T follicular helper cell (primary cell): ENCODE data around the gene APOBEC3C.
"Not testable (repeated sequence)": the region's sequence is repeated elsewhere in the genome, so short reads cannot be mapped to it uniquely, and the experiment has no call there.

Source experiments
- DNase-seq: peaks from one replicate; pipeline ENCODE4 v3.0.0-alpha.2; 2020; ENCODE audit warnings: low read depth

The APOBEC3C gene

DNA sequence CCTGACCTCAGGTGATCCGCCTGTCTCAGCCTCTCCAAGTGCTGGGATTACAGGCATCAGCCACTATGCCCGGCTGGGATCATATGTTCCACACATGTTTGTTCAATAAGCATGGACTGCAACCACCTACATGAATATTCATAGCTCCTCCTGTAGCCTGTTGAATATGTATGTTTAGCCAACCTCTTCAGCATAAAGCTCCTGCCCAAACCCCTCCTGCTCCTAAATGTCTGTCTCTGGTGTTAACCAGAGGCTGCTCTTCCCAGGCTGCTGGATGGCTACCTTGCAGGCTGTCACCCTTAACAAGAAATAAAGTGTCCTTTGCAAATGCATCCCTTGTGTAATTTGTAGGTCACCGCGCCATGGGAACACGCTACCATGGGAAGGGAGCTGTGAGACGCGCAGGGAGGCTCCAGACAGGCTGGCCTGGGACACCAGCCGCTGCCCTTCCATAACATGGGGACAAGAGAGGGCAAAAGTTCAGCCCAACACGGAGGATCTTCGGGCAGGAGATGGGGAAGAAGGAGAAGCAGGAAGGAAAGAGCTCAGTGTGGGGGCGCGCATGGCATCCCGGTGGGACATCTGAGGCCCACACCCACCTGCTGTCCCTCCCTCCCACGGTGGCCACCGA lies 6.1 kb downstream of the APOBEC3C start:
- DNase-seq: not testable (repeated sequence)

DNA sequence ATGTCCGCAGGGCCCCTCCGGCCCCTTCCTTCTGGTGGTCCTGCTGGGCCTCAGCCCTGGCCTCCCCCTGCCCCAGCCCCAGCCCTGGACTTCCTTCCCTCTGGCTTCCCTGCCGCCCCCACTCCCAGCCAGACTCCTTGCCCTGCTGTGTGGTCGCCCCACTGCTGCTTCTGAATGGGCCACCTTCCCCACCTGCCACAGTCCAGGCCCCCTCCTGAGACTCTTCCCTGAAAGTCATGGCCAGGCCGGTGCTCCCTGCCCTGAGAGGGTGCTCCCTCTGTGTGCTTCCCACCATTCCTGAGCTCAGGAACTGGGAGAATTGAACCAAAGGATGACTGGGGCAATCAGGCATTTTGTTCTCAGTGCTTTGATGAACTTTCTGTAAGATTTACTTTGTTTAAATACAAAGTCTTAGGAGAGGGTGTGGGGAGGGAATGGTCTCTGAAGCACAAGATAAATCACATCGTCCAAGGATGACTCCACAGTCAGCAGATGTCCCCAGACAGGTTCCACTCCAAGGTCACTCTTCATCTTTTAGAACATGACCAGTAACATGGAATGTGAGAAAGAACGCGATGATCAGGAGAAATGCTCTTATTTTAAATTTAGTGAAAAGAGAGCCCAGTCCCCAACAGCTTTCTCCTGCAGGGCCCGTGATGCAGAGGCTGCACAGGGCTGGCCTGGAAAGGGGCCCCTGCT lies 7.6 kb downstream of the APOBEC3C start:
- no peak for DNase-seq

DNA sequence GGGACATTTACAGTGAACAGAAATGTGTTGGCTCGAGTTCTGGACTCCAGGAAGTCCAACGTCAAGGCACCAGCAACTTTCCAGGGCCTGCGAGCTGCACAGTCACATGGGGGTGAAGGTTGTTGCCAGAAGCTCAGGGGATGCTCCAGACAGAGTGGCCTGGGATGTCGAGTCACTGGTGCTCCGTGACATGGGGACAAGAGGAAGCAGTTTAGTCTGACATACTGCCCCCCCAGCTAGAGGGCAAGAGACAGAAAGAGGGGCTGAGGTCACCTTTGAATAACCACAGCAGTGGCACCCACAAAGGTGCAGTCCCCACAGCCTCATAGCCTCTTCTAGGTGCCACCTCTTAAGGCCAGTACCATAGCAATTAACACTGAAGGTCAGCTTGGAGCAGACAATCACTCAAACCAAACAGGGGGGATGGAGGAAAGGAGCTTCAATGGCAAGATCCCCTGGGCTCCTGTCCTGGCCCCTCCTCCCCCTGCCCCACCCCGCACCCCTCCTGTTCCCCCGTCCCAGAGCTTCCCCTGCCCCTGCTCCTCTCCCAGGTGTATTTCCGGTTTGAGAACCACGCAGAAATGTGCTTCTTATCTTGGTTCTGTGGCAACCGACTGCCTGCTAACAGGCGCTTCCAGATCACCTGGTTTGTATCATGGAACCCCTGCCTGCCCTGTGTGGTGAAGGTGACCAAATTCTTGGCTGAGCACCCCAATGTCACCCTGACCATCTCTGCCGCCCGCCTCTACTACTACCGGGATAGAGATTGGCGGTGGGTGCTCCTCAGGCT lies 10.7 kb downstream of the APOBEC3C start:
- DNase-seq: no peak

DNA sequence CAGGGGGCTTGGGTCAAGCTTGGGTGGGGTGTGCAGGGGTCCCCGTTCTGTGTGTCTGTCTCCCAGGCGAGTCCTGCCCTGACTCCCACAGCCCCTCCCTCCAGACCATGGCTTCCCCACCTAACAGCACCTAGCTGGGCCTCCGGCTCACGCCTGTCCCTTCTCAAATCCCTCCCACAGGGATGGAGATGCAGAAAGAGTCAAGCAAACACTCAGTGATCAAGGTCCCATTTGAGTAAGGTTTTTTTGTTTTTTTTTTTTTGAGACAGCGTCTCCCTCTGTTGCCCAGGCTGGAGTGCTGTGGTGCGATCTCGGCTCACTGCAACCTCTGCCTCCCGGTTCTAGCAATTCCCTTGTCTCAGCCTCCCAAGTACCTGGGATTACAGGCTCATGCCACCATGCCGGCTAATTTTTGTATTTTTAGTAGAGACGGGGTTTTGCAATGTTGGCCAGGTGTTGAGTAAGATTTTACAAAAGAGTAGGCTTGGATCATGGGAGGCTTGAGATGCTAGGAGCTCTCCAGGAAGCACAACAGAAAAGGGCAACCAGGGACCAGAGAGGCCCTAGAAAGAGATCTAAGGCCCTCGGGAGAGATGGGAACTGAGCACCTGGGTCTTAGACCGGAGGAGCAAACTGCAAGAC lies 12.6 kb downstream of the APOBEC3C start:
- no peak for DNase-seq

DNA sequence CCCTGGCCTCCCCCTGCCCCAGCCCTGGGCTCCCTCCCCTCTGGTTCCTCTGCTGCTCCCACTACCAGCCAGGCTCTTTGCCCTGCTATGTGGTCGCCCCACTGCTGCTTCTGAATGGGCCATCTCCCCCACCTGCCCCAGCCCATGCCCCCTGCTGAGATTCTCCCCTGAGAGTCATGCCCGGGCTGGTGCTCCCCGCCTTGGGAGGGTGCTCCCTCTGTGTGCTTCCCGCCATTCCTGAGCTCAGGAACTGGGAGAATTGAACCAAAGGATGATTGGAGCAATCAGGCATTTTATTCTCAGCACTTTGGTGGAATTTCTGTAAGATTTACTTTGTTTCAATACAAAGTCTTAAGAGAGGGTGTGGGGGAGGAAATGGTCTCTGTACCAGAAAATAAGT lies 13.7 kb downstream of the APOBEC3C start:
- no peak for DNase-seq

DNA sequence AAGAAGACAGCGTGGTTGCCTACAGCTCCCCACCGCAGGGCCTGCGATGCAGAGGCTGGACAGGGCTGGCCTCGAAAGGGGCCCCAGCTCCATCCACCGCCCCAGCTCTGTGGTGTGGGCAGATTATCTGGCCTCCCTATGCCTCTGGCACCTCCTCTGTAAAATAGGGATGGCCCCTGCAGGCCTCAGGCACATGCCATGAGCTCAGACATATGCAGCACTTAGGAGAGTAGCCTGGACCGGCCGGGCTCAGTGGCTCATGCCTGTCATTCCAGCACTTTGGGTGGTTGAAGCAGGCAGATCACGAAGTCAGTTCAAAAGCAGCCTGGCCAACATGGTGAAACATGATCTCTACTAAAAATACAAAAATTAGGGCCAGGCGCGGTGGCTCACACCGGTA lies 14.2 kb downstream of the APOBEC3C start:
- DNase-seq: no peak

DNA sequence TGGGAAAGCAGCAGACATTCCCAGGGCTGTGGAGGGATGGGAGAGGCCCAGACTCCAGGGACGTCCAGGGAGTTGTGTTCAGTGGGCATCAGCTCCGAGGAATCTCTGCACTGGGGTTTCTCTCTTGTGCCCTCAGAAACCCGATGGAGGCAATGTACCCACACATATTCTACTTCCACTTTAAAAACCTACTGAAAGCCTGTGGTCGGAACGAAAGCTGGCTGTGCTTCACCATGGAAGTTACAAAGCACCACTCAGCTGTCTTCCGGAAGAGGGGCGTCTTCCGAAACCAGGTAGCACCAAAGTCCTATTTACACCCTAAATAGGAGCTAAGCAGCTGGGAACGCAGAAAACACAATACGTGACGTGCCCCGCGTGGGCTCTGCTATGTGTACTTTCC lies 15.2 kb downstream of the APOBEC3C start:
- DNase-seq: no peak

DNA sequence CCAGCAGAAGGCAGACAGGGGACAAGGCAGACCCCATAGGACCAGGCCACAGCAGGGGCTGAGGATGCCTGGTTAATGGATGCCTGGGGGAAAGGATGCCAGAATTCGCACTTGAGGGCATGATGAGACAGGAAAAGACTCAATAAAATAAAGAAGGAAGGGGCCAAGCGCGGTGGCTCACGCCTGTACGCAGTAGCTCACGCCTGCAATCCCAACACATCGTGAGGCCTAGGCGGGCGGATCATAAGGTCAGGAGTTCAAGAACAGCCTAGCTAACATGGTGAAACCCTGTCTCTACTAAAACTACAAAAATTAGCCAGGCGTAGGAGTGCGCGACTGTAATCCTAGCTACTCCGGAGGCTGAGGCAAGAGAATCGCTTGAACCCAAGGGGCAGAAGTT lies 16.6 kb downstream of the APOBEC3C start:
- no peak for DNase-seq

DNA sequence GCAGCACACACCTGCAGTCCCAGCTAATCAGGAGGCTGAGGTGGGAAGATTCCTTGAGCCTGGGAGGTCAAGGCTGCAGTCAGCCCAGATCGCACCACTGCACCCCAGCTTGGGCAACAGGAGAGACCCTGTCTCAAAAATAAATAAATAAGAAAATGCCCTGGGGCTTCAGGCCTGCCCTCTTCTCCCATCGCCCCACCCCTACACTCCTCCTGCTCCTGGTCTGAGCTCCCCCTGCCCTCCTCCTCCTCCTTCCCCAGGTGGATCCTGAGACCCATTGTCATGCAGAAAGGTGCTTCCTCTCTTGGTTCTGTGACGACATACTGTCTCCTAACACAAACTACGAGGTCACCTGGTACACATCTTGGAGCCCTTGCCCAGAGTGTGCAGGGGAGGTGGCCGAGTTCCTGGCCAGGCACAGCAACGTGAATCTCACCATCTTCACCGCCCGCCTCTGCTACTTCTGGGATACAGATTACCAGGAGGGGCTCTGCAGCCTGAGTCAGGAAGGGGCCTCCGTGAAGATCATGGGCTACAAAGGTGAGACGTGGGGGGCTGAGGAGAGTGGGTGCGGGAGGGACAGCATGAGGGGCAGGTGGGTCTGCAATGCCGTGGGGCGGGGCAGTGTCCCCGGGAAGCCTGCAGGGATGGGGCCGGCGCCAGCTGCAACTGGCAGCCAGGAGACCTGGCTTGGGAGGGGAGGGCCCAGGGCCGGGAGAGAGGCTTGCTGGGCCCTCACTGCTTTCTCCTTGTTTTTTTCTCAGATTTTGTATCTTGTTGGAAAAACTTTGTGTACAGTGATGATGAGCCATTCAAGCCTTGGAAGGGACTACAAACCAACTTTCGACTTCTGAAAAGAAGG lies 17.6 kb downstream of the APOBEC3C start:
- not testable (repeated sequence) for DNase-seq

DNA sequence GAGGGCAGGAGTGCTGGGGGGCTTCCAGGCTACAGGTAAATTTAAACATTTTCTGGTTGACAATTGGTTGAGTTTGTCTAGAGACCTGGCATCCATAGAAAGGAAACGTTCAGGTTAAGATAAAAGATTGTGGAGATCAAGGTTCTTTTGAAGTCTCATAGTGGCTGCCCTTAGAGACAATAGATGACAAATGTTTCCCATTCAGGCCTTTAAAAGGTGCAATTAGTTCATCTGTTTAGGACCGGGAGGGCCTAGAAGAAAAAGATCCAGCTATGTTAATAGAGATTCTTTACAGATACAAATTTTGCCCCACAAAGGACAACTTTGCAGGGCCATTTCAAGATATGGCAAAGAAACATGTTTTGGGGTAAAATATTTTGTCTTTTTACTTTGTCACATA lies 23.0 kb downstream of the APOBEC3C start:
- not testable (repeated sequence) for DNase-seq

DNA sequence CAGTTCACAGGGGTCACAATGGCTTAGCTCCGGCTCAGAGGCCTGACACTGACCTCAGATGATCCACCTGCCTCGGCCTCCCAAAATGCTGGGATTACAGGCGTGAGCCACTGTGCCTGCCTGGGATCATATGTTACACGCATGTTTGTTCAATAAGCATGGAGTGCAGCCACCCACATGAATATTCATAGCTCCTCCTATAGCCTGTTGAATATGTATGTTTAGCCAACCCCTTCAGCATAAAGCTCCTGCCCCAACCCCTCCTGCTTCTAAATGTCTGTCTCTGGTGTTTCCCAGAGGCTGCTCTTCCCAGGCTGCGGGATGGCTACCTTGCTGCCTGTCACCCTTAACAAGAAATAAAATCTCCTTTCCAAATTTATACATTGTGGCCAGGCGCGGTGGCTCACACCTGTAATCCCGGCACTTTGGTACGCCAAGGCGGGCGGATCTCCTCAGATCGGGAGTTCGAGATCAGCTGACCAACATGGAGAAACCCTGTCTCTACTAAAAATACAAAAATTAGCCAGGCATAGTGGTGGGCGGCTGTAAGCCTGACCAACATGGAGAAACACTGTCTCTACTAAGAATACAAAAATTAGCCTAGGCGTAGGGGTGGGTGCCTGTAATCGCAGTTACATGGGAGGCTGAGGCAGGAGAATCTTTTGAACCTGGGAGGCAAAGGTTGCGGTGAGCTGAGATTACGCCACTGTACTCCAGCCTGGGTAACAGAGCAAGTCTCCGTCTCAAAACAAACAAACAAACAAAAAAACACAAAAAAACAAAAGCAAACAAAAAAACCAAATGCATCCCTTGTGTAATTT lies 25.5 kb downstream of the APOBEC3C start:
- no peak for DNase-seq

DNA sequence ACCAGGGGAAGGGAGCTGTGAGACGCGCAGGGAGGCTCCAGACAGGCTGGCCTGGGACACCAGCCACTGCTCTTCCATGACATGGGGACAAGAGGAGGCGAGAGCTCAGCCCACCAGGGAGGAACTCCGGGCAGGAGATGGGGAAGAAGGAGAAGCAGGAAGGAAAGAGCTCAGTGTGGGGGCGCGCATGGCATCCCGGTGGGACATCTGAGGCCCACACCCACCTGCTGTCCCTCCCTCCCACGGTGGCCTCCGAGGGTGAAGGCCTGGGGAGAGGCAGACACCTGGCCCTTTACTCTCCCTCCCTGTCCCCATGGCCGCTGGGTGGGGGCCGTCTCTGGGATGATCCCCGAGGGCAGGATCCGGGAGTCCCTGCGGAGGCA lies 26.1 kb downstream of the APOBEC3C start:
- not testable (repeated sequence) for DNase-seq

DNA sequence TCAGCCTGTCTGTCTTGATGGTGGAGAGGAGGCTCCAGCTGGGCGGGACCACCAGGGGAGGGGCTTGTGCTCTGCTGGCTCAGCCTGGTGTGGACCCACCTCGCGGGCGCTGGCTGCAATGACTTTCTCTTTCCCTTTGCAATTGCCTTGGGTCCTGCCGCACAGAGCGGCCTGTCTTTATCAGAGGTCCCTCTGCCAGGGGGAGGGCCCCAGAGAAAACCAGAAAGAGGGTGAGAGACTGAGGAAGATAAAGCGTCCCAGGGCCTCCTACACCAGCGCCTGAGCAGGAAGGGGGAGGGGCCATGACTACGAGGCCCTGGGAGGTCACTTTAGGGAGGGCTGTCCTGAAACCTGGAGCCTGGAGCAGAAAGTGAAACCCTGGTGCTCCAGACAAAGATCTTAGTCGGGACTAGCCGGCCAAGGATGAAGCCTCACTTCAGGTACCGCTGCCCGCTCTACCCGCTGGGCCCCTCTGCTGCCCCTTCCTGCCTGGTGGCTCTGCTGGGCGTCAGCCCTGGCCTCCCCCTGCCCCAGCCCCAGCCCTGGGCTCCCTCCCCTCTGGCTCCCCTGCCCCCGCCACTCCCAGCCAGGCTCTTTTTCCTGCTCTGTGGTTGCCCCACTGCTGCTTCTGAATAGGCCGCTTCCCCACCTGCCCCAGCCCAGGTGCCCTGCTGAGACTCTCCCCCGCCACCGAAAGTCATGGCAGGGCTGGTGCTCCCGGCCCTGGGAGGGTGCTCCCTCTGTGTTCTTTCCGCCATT lies 26.7 kb downstream of the APOBEC3C start, which contains the start of gene APOBEC3F:
TSS of gene APOBEC3F (plus strand) at position 327 of the 759 bp plus-strand sequence. CDS start at position 424, 97 bp downstream.
- DNase-seq: peak; percentile 36

DNA sequence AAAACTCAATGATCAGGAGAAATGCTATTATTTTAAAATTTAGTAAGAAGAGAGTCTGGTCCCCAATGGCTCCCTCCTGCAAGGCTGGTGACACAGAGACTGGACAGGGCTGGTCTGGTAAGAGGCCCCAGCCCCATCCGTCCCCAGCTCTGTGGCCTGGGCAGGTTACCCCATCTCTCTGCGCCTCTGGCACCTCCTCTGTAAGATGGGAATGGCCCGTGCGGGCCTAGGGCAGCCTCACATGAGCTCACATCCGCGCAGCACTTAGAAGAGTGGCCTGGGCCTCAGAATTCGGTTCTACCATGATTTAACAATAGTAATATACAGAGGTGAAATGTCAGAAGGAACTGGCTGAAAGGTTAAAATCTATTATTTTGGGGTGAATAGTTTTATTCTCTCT lies 27.9 kb downstream of the APOBEC3C start:
- DNase-seq: no peak

DNA sequence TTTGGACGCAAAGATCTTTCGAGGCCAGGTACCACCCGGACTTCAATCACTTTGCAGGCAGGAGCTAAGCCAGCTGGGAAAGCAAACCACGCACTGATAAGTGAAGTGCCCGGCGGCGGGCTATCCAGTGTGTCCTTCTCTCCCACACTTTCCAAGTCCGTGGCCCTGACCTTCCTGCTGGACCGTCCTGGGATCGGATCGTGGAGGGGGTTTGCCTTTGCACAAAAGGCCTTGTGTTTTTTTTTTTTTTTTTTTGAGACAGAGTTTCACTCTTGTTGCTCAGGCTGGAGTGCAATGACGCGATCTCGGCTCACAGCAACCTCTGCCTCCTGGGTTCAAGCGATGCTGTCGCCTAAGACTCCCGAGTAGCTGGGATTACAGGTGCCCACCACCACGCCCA lies 29.0 kb downstream of the APOBEC3C start:
- DNase-seq: not testable (repeated sequence)

DNA sequence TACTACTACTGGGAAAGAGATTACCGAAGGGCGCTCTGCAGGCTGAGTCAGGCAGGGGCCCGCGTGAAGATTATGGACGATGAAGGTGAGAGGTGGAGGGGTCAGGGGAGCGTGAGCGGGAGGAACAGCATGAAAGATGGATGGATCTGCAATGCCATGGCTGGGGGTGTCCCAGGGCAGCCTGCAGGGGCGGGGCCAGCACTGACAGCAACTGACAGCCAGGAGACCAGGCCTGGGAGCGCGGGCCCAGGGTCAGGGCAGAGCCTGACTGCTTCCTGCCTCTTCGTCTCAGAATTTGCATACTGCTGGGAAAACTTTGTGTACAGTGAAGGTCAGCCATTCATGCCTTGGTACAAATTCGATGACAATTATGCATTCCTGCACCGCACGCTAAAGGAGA lies 31.1 kb downstream of the APOBEC3C start:
- DNase-seq: not testable (repeated sequence)

DNA sequence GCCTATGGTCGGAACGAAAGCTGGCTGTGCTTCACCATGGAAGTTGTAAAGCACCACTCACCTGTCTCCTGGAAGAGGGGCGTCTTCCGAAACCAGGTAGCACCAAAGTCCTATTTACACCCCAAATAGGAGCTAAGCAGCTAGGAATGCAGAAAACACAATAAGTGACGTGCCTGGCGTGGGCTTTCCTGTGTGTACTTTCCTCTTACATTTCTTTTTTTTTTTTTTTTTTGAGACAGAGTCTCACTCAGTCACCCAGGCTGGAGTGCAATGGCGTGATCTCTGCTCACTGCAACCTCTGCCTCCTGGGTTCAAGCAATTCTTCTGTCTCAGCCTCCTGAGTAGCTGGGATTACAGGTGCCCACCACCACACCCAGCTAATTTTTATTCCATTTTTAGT lies 35.4 kb downstream of the APOBEC3C start:
- DNase-seq: not testable (repeated sequence)

DNA sequence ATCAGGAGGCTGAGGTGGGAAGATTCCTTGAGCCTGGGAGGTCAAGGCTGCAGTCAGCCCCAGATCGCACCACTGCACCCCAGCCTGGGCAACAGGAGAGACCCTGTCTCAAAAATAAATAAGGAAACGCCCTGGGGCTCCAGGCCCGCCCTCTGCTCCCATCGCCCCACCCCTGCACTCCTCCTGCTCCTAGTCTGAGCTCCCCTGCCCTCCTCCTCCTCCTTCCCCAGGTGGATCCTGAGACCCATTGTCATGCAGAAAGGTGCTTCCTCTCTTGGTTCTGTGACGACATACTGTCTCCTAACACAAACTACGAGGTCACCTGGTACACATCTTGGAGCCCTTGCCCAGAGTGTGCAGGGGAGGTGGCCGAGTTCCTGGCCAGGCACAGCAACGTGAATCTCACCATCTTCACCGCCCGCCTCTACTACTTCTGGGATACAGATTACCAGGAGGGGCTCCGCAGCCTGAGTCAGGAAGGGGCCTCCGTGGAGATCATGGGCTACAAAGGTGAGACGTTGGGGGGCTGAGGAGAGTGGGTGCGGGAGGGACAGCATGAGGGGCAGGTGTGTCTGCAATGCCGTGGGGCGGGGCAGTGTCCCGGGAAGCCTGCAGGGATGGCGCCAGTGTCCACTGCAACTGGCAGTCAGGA lies 37.9 kb downstream of the APOBEC3C start:
- DNase-seq: not testable (repeated sequence)

DNA sequence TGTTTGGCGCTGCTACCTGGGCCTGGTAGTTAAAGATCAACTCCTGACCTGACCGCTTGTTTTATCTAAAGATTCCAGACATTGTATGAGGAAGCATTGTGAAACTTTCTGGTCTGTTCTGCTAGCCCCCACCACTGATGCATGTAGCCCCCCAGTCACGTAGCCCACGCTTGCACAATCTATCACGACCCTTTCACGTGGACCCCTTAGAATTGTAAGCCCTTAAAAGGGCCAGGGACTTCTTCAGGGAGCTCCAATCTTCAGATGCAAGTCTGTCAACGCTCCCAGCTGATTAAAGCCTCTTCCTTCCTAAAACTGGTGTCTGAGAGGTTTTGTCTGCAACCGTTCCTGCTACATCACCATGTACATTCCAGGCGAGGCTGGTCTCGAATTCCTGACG lies 41.6 kb downstream of the APOBEC3C start:
- DNase-seq: no peak
